ENCODE measurements around the gene B4GALNT4. TPM values are rescaled to one million over a fixed set of nuclear protein-coding genes. Genes with fewer than 3 reads are reported as not detected.

Gene B4GALNT4
- total and polyA plus RNA-seq, 2 of the 13 experiments (the other 11 are each of a cell fraction or from before 2014, with no cell fraction given), result 30.5 to 50.1 TPM

DNA sequence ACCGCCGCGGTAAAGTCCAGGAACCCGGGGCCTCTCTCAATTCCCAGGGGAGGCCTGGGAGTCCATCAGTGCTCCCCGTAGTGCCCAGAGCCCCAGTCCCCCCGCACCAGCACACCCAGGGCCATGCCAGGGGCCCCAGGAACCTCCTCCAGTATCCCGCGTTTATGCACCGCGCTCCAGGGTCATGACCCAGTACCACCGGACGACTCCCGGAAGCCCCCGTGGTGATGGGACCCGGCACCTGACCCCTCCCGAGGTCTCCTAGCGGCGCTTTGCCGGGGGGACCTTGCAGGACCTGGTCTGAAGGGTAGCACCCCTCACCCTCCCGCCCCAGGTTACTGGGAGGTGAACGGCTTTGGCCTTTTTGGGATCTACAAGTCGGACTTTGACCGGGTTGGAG, 11.2 kb downstream of the B4GALNT4 start:
- TF ChIP-seq, protein P1, sequence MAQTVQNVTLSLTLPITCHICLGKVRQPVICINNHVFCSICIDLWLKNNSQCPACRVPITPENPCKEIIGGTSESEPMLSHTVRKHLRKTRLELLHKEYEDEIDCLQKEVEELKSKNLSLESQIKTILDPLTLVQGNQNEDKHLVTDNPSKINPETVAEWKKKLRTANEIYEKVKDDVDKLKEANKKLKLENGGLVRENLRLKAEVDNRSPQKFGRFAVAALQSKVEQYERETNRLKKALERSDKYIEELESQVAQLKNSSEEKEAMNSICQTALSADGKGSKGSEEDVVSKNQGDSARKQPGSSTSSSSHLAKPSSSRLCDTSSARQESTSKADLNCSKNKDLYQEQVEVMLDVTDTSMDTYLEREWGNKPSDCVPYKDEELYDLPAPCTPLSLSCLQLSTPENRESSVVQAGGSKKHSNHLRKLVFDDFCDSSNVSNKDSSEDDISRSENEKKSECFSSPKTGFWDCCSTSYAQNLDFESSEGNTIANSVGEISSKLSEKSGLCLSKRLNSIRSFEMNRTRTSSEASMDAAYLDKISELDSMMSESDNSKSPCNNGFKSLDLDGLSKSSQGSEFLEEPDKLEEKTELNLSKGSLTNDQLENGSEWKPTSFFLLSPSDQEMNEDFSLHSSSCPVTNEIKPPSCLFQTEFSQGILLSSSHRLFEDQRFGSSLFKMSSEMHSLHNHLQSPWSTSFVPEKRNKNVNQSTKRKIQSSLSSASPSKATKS (CRISPR knock-in tag; IDR thresholded peaks at IDR 0.05), result no peak
- TF ChIP-seq ASH2L (IDR thresholded peaks at IDR 0.05; ENCODE audit: insufficient read length, low read depth, low read length), result no peak
- TF ChIP-seq MYC (CRISPR knock-in tag; IDR thresholded peaks at IDR 0.05; ENCODE audit: borderline replicate concordance), result no peak
- TF ChIP-seq ZNF44 (CRISPR knock-in tag; IDR thresholded peaks at IDR 0.05), result no peak
- TF ChIP-seq ZNF672 (CRISPR knock-in tag; IDR thresholded peaks at IDR 0.05), result no peak
- TF ChIP-seq NR1H2 (CRISPR knock-in tag; IDR thresholded peaks at IDR 0.05; ENCODE audit: borderline replicate concordance, low read depth), result no peak
- TF ChIP-seq HDAC2 (CRISPR knock-in tag; IDR thresholded peaks at IDR 0.05), result no peak
- TF ChIP-seq EEA1 (CRISPR knock-in tag; IDR thresholded peaks at IDR 0.05; ENCODE audit: borderline replicate concordance), result no peak
- TF ChIP-seq TCF7 (IDR thresholded peaks at IDR 0.05; ENCODE audit: low read depth), result no peak
- no peak for TF ChIP-seq ZNF816 (CRISPR knock-in tag; IDR thresholded peaks at IDR 0.05; ENCODE audit: borderline replicate concordance)
- TF ChIP-seq ATF7 (IDR thresholded peaks at IDR 0.05), result no peak
- no peak for TF ChIP-seq ATF7 (CRISPR knock-in tag; IDR thresholded peaks at IDR 0.05)
- TF ChIP-seq ZNF12 (CRISPR knock-in tag; IDR thresholded peaks at IDR 0.05), result no peak
- TF ChIP-seq ZKSCAN5 (CRISPR knock-in tag; IDR thresholded peaks at IDR 0.05), result no peak
- TF ChIP-seq ZNF138 (CRISPR knock-in tag; IDR thresholded peaks at IDR 0.05; ENCODE audit: low read depth), result no peak
- TF ChIP-seq, protein P2, sequence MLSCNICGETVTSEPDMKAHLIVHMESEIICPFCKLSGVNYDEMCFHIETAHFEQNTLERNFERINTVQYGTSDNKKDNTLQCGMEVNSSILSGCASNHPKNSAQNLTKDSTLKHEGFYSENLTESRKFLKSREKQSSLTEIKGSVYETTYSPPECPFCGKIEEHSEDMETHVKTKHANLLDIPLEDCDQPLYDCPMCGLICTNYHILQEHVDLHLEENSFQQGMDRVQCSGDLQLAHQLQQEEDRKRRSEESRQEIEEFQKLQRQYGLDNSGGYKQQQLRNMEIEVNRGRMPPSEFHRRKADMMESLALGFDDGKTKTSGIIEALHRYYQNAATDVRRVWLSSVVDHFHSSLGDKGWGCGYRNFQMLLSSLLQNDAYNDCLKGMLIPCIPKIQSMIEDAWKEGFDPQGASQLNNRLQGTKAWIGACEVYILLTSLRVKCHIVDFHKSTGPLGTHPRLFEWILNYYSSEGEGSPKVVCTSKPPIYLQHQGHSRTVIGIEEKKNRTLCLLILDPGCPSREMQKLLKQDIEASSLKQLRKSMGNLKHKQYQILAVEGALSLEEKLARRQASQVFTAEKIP (CRISPR knock-in tag; IDR thresholded peaks at IDR 0.05; ENCODE audit: borderline replicate concordance), result no peak
- TF ChIP-seq ZNF136 (CRISPR knock-in tag; IDR thresholded peaks at IDR 0.05; ENCODE audit: low read depth), result no peak
- TF ChIP-seq CHCHD3 (CRISPR knock-in tag; IDR thresholded peaks at IDR 0.05), result no peak
- DNase-seq (ENCODE audit: low spot score) (no peak), ATAC-seq (no peak), FAIRE-seq (no peak)
- intact Hi-C loops (cut with micrococcal nuclease; ENCODE audit: unreplicated experiment) (no loop called here), in situ Hi-C loops (cut with HindIII; ENCODE audit: extremely low pct_ligation_motif_present, low pct_unique_long_range_greater_than_20kb) (no loop called here)
- Histone ChIP-seq H3K4me2 (ENCODE audit: low read depth, low read length) (no peak overlapping the region), H2AFZ (ENCODE audit: low read length) (no peak overlapping the region), H4K20me1 (ENCODE audit: insufficient read depth, low read length) (no peaks in the 10 kb centered on the region), H3K9ac (ENCODE audit: insufficient read depth, low read depth, low read length) (no peak overlapping the region), H3K36me3 (replicated peaks in 1 of 2; ENCODE audit: control insufficient read depth in 1 of 2, insufficient read depth in 2 of 2, low read length in 2 of 2) (peaks cover 0 to 3% of the 10 kb centered on the region in 2 experiments; a peak in 1 of 5 replicates), H3K27ac (ENCODE audit: extremely low read length, insufficient read depth, low read length) (no peak overlapping the region), H3K4me3 (replicated peaks in 1 of 3; ENCODE audit: insufficient read depth in 1 of 3, low read depth in 2 of 3, low read length in 3 of 3) (no peak overlapping the region), H3K79me2 (ENCODE audit: insufficient read depth, low read length) (no peaks in the 10 kb centered on the region), H3K4me1 (ENCODE audit: insufficient read depth, low read length) (peaks cover 7% of the 10 kb centered on the region; the same call in 1 of the 2 replicates), H3K27me3 (ENCODE audit: control insufficient read depth in 1 of 2, insufficient read depth in 2 of 2, low read length in 2 of 2) (no peaks in the 10 kb centered on the region), H3K9me3 (ENCODE audit: low read length) (no peaks in the 10 kb centered on the region)
- WGBS (ENCODE audit: low lambda C conversion rate), result 96% methylated on average over 12 of the region's 23 CpGs
- ChIA-PET CTCF (ENCODE audit: low intra/inter-chr PET ratio, low total read pairs) (no interaction called here), POLR2A (no interaction called here)
- no TSS peak for BruUV-seq (replicated peaks)
